A549 (cell line): Measurements from ENCODE around the gene HMGCL. TPM values are rescaled to one million over a fixed set of nuclear protein-coding genes. Genes with fewer than 3 reads are reported as not detected.
"Not testable (repeated sequence)": the region's sequence is repeated elsewhere in the genome, so short reads cannot be mapped to it uniquely, and the experiment has no call there.

Source experiments
- ATAC-seq, 2 experiments: fragments of 200-7000 bp in 1 of 2; fragments of >200 bp in 1 of 2; cut with Nextera tagmentation in 1 of 2; cut with Tn5 transposase in 1 of 2; 3 replicates each; pipeline versions ENCODE4 v1.8.0 to v1.9.1; 2018 to 2020; ENCODE audit warnings: mild to moderate bottlenecking in 1 of 2, moderate library complexity in 1 of 2
- CTCF ChIA-PET: fragments of 300-600 bp; sonication (Branson Sonifier 250); formaldehyde crosslinking; extraction: SDS; loops from one replicate; lab custom pipeline; 2021; ENCODE audit warnings: antibody characterized with exemption, inconsistent platforms; lab: Yijun Ruan, JAX
- POLR2A ChIA-PET: fragments of 350-600 bp; formaldehyde crosslinking; extraction: SDS; loops from one replicate; lab custom pipeline; 2021; ENCODE audit warnings: antibody characterized with exemption, inconsistent platforms; lab: Yijun Ruan, JAX
- DNase-seq, 2 experiments: peaks; one replicate each; pipeline versions ENCODE4 v3.0.0 to v3.0.0-alpha.2; 2011 to 2016; ENCODE audit warnings: low read depth in 1 of 2, low spot score in 1 of 2
- FAIRE-seq: peaks from 2 replicates; lab custom pipeline; 2011; peaks lifted over from hg19 to GRCh38; lab: Jason Lieb, UNC
- H3K27ac ChIP-seq, 2 experiments: fragments of >200 bp; sonication (Bioruptor Twin); formaldehyde crosslinking; 3 replicates each; pipeline ENCODE4 v1.5.1; 2016 to 2017
- H3K4me1 ChIP-seq: fragments of >200 bp; sonication (Bioruptor Twin); formaldehyde crosslinking; 3 replicates; pipeline ENCODE4 v1.6.1; 2016
- H3K4me2 ChIP-seq: fragments of >200 bp; sonication (Bioruptor Twin); formaldehyde crosslinking; 3 replicates; pipeline ENCODE4 v1.6.1; 2016
- H3K4me3 ChIP-seq: fragments of >200 bp; sonication (Bioruptor Twin); formaldehyde crosslinking; 3 replicates; pipeline ENCODE4 v1.5.1; 2016
- H3K9me3 ChIP-seq: fragments of >200 bp; sonication (Bioruptor Twin); formaldehyde crosslinking; 3 replicates; pipeline ENCODE4 v1.6.1; 2016
- CBX8 ChIP-seq: fragments of 200-600 bp; sonication (generic); IDR thresholded peaks from 2 replicates; pipeline ENCODE4 v1.6.1; 2016
- CHD2 ChIP-seq: fragments of 150-350 bp; IDR thresholded peaks from 2 replicates; pipeline ENCODE4 v1.6.1; 2014; ENCODE audit warnings: low read length; ENCODE audit not compliant: partially characterized antibody
- CHD4 ChIP-seq: fragments of 200-600 bp; sonication (generic); IDR thresholded peaks from 2 replicates; pipeline ENCODE4 v1.6.1; 2016; ENCODE audit warnings: antibody characterized with exemption, mild to moderate bottlenecking, borderline replicate concordance
- EHF ChIP-seq: fragments of 250-450 bp; sonication (Bioruptor Pico); IDR thresholded peaks from 2 replicates; pipeline ENCODE4 v1.5.0; 2020; ENCODE audit warnings: mild to moderate bottlenecking
- EP300 ChIP-seq, 2 experiments: fragments of >200 bp; sonication (Bioruptor Twin); formaldehyde crosslinking; IDR thresholded peaks; 2 replicates in 1 of 2; 3 replicates in 1 of 2; pipeline ENCODE4 v1.6.1; 2016 to 2017
- FOSB ChIP-seq: fragments of 250-450 bp; sonication (Bioruptor Pico); IDR thresholded peaks from 2 replicates; pipeline ENCODE4 v1.5.0; 2020; ENCODE audit warnings: mild to moderate bottlenecking, moderate library complexity
- GATA3 ChIP-seq: IDR thresholded peaks from 2 replicates; pipeline ENCODE4 v1.6.1; 2012; ENCODE audit warnings: borderline replicate concordance
- HDAC2 ChIP-seq: fragments of 200-600 bp; sonication (generic); IDR thresholded peaks from 2 replicates; pipeline ENCODE4 v1.6.1; 2016
- HES2 ChIP-seq: fragments of >200 bp; sonication (Bioruptor Twin); formaldehyde crosslinking; IDR thresholded peaks from 2 replicates; pipeline ENCODE4 v1.6.1; 2016
- HOXB13 ChIP-seq: fragments of 250-450 bp; sonication (Bioruptor Pico); IDR thresholded peaks from 2 replicates; pipeline ENCODE4 v1.5.0; 2020; ENCODE audit warnings: low read depth, mild to moderate bottlenecking, moderate library complexity
- HOXB5 ChIP-seq: fragments of 250-450 bp; sonication (Bioruptor Pico); IDR thresholded peaks from 2 replicates; pipeline ENCODE4 v1.5.0; 2020; ENCODE audit warnings: mild to moderate bottlenecking, moderate library complexity
- JUNB ChIP-seq: fragments of >200 bp; sonication (Bioruptor Twin); formaldehyde crosslinking; IDR thresholded peaks from 2 replicates; pipeline ENCODE4 v1.6.1; 2016
- KDM1A ChIP-seq: fragments of 200-600 bp; sonication (generic); IDR thresholded peaks from 2 replicates; pipeline ENCODE4 v1.6.1; 2016; ENCODE audit warnings: low read depth, mild to moderate bottlenecking
- MAFK ChIP-seq: fragments of 450-650 bp; IDR thresholded peaks from 2 replicates; pipeline ENCODE4 v1.6.1; 2014; ENCODE audit not compliant: partially characterized antibody
- MAX ChIP-seq: IDR thresholded peaks from 2 replicates; pipeline ENCODE4 v1.6.1; 2012
- NR3C1 ChIP-seq: fragments of >200 bp; sonication (Bioruptor Twin); formaldehyde crosslinking; IDR thresholded peaks from 3 replicates; pipeline ENCODE4 v1.6.1; 2017
- PHF8 ChIP-seq: fragments of 200-600 bp; sonication (generic); IDR thresholded peaks from 2 replicates; pipeline ENCODE4 v1.6.1; 2016; ENCODE audit warnings: low read depth, mild to moderate bottlenecking, antibody characterized with exemption, moderate library complexity, borderline replicate concordance
- RAD21 ChIP-seq, 2 experiments: fragments of >200 bp in 1 of 2; sonication (Bioruptor Twin) in 1 of 2; formaldehyde crosslinking in 1 of 2; IDR thresholded peaks in 1 of 2; conservative IDR thresholded peaks in 1 of 2; 2 replicates in 1 of 2; 3 replicates in 1 of 2; pipeline ENCODE4 v1.6.1; 2012 to 2018; ENCODE audit warnings: inconsistent platforms in 1 of 2
- RFX5 ChIP-seq: fragments of 450-650 bp; IDR thresholded peaks from 2 replicates; pipeline ENCODE4 v1.7.1; 2014; ENCODE audit warnings: antibody characterized with exemption, mild to moderate bottlenecking, moderate library complexity
- SMC3 ChIP-seq: fragments of >200 bp; sonication (Bioruptor Twin); formaldehyde crosslinking; IDR thresholded peaks from 3 replicates; pipeline ENCODE4 v1.6.1; 2018; ENCODE audit warnings: inconsistent platforms
- ZC3H11A ChIP-seq: fragments of 450-650 bp; IDR thresholded peaks from 2 replicates; pipeline ENCODE4 v1.6.1; 2014; ENCODE audit warnings: antibody characterized with exemption, mild to moderate bottlenecking
- ZFP36 ChIP-seq: fragments of 450-650 bp; IDR thresholded peaks from 2 replicates; pipeline ENCODE4 v1.6.1; 2014; ENCODE audit warnings: borderline replicate concordance; ENCODE audit not compliant: partially characterized antibody
- ZSCAN20 ChIP-seq: fragments of 250-450 bp; sonication (Bioruptor Pico); IDR thresholded peaks from 2 replicates; pipeline ENCODE4 v1.8.0; 2022; ENCODE audit warnings: mild to moderate bottlenecking, moderate library complexity
- WGBS: methylation state at CpG from one replicate; pipeline ENCODE4 v1.1.6; 2017; ENCODE audit errors: missing lambda C conversion rate; 5-methylcytosine and 5-hydroxymethylcytosine counted together
- polyA plus RNA-seq, 4 experiments: library from polyadenylated mRNA; depleted of rRNA in 3 of 4; stranded (reverse); fragments of >200 nt; fragmentation: RNase III in 1 of 4; extraction: RNeasy Plus Mini Kit Qiagen cat#74134 plus additional on column Dnase treatment in 1 of 4; gene quantifications; 2 replicates in 3 of 4; 3 replicates in 1 of 4; pipeline ENCODE4 v1.2.3, GENCODE V29; 2011 to 2017
- TF ChIP-seq, protein P1 (sequence below): fragments of 150-350 bp; IDR thresholded peaks from 2 replicates; pipeline ENCODE4 v1.6.1; 2014; ENCODE audit warnings: low read depth, mild to moderate bottlenecking, low read length
- TF ChIP-seq, protein P2 (sequence below): fragments of >200 bp; sonication (Bioruptor Twin); formaldehyde crosslinking; IDR thresholded peaks from 3 replicates; pipeline ENCODE4 v1.5.1; 2016

HMGCL gene
- polyA plus RNA-seq, 2 of the 4 experiments (the other 2 are of a cell fraction), result 11.5 to 18.0 TPM

DNA sequence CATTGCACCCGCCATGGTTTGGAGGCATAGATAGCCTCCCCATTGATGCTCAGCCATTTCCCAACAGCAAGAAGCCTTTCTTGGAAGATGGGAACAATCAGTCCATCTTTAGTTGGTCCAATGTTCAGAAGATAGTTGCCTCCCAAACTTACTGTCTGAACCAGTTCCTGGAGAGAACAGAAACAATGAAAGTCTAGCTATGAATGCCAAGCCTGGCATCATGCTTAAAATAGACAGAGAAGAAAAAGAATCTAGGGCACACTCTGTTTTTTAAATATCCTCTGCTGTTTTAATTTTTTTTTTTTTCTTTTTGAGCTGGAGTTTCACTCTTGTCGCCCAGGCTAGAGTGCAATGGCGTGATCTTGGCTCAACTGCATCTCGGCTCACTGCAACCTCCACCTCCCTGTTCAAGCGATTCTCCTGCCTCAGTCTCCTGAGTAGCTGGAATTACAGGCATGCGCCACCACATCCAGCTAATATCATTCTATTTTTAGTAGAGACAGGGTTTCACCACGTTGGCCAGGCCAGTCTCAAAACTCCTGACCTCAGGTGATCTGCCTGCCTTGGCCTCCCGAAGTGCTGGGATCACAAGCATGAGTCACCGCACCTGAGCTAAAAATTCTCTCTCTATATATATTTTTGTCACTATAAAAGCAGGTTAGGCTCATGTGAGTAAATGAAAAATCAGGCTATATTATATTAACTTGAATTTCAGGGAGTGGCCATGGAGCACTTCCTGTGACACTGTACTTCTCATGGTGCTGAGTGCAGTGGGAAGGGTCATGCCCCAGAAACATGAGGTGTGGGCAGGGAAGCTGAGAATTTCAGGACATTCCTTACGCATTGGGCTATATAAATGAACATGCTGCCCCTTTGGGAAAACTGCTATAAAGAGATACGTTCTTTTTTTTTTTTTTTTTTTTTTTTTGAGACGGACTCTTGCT lies 23.7 kb upstream of the HMGCL start:
- no peak for TF ChIP-seq MAFK
- TF ChIP-seq CHD2, result no peak
- no peak for TF ChIP-seq GATA3
- no peak for TF ChIP-seq HES2
- TF ChIP-seq JUNB, result no peak
- TF ChIP-seq RAD21 (conservative IDR thresholded peaks at IDR 0.05 in 1 of 2, IDR thresholded peaks at IDR 0.05 in 1 of 2), result no peak
- no peak for TF ChIP-seq MAX
- TF ChIP-seq EP300 (IDR thresholded peaks at IDR 0.05), result no peak
- no peak for TF ChIP-seq ZFP36
- no peak for TF ChIP-seq PHF8
- TF ChIP-seq ZSCAN20, result no peak
- TF ChIP-seq ZC3H11A, result no peak
- no peak for TF ChIP-seq FOSB
- TF ChIP-seq, protein P1, sequence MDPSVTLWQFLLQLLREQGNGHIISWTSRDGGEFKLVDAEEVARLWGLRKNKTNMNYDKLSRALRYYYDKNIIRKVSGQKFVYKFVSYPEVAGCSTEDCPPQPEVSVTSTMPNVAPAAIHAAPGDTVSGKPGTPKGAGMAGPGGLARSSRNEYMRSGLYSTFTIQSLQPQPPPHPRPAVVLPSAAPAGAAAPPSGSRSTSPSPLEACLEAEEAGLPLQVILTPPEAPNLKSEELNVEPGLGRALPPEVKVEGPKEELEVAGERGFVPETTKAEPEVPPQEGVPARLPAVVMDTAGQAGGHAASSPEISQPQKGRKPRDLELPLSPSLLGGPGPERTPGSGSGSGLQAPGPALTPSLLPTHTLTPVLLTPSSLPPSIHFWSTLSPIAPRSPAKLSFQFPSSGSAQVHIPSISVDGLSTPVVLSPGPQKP, result no peak
- TF ChIP-seq HDAC2, result no peak
- no peak for TF ChIP-seq HOXB13
- H3K9me3 ChIP-seq, result 0 out of 3 replicates have a peak, but pooled peaks cover 4% of the 10 kb centered on the region
- H3K27ac ChIP-seq, result no peak overlapping the region
- 85% methylated on average over 12 of the region's 12 CpGs for WGBS
- ChIA-PET CTCF (interaction anchor here (1.1 to 1.9 kb wide), 2 partner anchors 39 to 100 kb away, joined by 3 to 5 read pairs; no protein-coding TSS in a partner anchor), POLR2A (no interaction called here)
- ATAC-seq, result no peak
- H3K4me3 ChIP-seq, result no peak overlapping the region
- H3K4me2 ChIP-seq, result no peak overlapping the region
- no peaks in the 10 kb centered on the region for H3K4me1 ChIP-seq
- no peak for DNase-seq
- no peak for FAIRE-seq

GRCh38 chr1:23847482-23848095 lies 22.4 kb upstream of the HMGCL start:
- H3K4me1 ChIP-seq, POLR2A ChIA-PET, DNase-seq, H3K9me3 ChIP-seq, CTCF ChIA-PET, H3K4me3 ChIP-seq, FAIRE-seq, H3K27ac ChIP-seq, H3K4me2 ChIP-seq, ATAC-seq: not testable (repeated sequence)
- 79% methylated on average over 2 of the region's 2 CpGs for WGBS

- H3K4me2 ChIP-seq, result no peak overlapping the region
- TF ChIP-seq EHF, result no peak
- TF ChIP-seq, protein P2, sequence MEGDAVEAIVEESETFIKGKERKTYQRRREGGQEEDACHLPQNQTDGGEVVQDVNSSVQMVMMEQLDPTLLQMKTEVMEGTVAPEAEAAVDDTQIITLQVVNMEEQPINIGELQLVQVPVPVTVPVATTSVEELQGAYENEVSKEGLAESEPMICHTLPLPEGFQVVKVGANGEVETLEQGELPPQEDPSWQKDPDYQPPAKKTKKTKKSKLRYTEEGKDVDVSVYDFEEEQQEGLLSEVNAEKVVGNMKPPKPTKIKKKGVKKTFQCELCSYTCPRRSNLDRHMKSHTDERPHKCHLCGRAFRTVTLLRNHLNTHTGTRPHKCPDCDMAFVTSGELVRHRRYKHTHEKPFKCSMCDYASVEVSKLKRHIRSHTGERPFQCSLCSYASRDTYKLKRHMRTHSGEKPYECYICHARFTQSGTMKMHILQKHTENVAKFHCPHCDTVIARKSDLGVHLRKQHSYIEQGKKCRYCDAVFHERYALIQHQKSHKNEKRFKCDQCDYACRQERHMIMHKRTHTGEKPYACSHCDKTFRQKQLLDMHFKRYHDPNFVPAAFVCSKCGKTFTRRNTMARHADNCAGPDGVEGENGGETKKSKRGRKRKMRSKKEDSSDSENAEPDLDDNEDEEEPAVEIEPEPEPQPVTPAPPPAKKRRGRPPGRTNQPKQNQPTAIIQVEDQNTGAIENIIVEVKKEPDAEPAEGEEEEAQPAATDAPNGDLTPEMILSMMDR, result no peak
- no peak for TF ChIP-seq JUNB
- TF ChIP-seq NR3C1, result no peak
- no peak for TF ChIP-seq ZC3H11A
- no peak for TF ChIP-seq HOXB5 (CRISPR knock-in tag)
- TF ChIP-seq CBX8, result no peak
- TF ChIP-seq KDM1A, result no peak
- TF ChIP-seq CHD4, result no peak
- TF ChIP-seq EP300 (IDR thresholded peaks at IDR 0.05), result no peak
- TF ChIP-seq RFX5, result no peak
- TF ChIP-seq SMC3, result no peak
- no peak for TF ChIP-seq PHF8
- TF ChIP-seq, all 56 proteins: peak for 0
- no peak for DNase-seq
- Histone ChIP-seq H3K4me3 (no peak overlapping the region), H3K9me3 (0 out of 3 replicates have a peak, but pooled peaks cover 4% of the 10 kb centered on the region), H3K27ac (no peak overlapping the region), H3K4me1 (no peaks in the 10 kb centered on the region)
- POLR2A ChIA-PET, result no interaction called here
- WGBS, result 94% methylated on average over 2 of the region's 2 CpGs
- no peak for FAIRE-seq
- no peak for ATAC-seq
- CTCF ChIA-PET, result no interaction called here
These were observed 19.9 kb upstream of the HMGCL start for GRCh38 chr1:23845163-23845562.
